Parathyroid adenoma (tissue), 2 donors: ENCODE measurements around the gene NKAIN2.

ENCODE experiments used
- H2AFZ ChIP-seq: fragments of 300-600 bp; sonication (generic); one replicate; pipeline ENCODE4 v1.7.0; 2017; ENCODE audit warnings: antibody characterized with exemption, mild to moderate bottlenecking
- H3K27ac ChIP-seq: fragments of 300-600 bp; sonication (generic); one replicate; pipeline ENCODE4 v1.7.0; 2017
- H3K27me3 ChIP-seq: fragments of 300-600 bp; sonication (generic); one replicate; pipeline ENCODE4 v1.7.0; 2017; ENCODE audit warnings: low read length; ENCODE audit not compliant: control insufficient read depth, insufficient read depth
- H3K36me3 ChIP-seq: fragments of 300-600 bp; sonication (generic); one replicate; pipeline ENCODE4 v1.7.0; 2017; ENCODE audit warnings: low read length; ENCODE audit not compliant: control insufficient read depth, insufficient read depth
- H3K4me1 ChIP-seq: fragments of 300-600 bp; sonication (generic); one replicate; pipeline ENCODE4 v1.7.0; 2017; ENCODE audit warnings: control low read depth
- H3K4me2 ChIP-seq: fragments of 300-600 bp; sonication (generic); one replicate; pipeline ENCODE4 v1.7.0; 2017; ENCODE audit warnings: low read length
- H3K4me3 ChIP-seq: fragments of 300-600 bp; sonication (generic); one replicate; pipeline ENCODE4 v1.7.0; 2017; ENCODE audit warnings: low read depth, low read length
- H3K79me2 ChIP-seq: fragments of 300-600 bp; sonication (generic); one replicate; pipeline ENCODE4 v1.7.0; 2017; ENCODE audit warnings: control low read depth
- H3K9ac ChIP-seq: fragments of 300-600 bp; sonication (generic); one replicate; pipeline ENCODE4 v1.7.0; 2017; ENCODE audit warnings: mild to moderate bottlenecking
- H3K9me3 ChIP-seq: fragments of 300-600 bp; sonication (generic); one replicate; pipeline ENCODE4 v1.7.0; 2017; ENCODE audit warnings: low read length; ENCODE audit not compliant: control insufficient read depth
- TF ChIP-seq, protein P1 (sequence below): fragments of 300-600 bp; sonication (generic); IDR thresholded peaks from one replicate; pipeline ENCODE4 v1.7.0; 2017; ENCODE audit warnings: antibody characterized with exemption, mild to moderate bottlenecking
- donor health status: primary hyperparathyroidism.

Gene NKAIN2

DNA sequence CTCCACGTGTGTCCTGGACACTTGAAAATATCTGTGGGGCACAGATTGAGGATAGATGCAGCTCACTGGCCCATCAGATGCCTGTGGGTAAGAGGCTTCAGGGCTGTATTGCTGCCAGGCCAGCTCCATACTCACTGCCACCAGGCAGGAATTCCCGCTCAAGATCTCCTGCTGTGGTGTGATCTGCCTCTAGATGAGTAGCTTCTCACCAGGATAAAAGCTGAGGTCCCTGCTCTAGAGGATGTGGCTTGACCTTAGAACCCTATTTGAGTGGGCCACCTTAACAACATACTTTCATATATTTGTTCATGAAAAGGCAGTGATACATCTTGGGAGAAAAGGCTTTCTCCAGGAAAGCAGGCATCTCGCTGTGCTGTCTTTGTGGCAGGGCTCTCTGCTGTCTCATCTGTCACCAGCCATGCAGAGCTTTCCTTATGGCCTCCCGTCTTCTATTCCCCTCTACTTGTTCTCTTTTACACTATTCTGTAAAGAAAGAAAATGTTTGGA lies 992.9 kb downstream of the NKAIN2 start:
- Histone ChIP-seq H3K27ac (no peak overlapping the region), H3K36me3 (no peaks in the 10 kb centered on the region)

DNA sequence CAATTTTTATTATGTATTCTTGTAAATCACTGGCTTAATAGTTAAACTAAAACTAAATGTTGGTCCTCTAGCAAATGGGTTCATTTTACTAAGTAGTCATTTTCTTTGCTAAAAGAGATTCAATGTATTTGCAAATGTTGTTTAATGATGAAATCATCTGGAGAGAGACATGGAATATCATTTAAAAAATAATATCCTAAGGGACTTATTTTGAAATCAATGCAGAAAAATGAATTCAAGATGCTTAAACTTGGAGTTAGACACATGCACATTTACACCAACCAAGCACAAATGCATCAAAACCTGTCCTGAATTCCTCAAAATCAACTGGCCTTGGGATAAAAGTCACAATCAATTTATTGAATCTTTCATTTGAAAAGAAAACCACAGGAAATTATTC lies 993.6 kb downstream of the NKAIN2 start:
- H3K27me3 ChIP-seq: no peaks in the 10 kb centered on the region

More for the DNA sequence above, 992.9 kb downstream of the NKAIN2 start:
- peaks cover 1% of the 10 kb centered on the region for H3K4me1 ChIP-seq
- H3K9me3 ChIP-seq: no peaks in the 10 kb centered on the region
- no peak overlapping the region for H3K4me3 ChIP-seq
- TF ChIP-seq, protein P1, sequence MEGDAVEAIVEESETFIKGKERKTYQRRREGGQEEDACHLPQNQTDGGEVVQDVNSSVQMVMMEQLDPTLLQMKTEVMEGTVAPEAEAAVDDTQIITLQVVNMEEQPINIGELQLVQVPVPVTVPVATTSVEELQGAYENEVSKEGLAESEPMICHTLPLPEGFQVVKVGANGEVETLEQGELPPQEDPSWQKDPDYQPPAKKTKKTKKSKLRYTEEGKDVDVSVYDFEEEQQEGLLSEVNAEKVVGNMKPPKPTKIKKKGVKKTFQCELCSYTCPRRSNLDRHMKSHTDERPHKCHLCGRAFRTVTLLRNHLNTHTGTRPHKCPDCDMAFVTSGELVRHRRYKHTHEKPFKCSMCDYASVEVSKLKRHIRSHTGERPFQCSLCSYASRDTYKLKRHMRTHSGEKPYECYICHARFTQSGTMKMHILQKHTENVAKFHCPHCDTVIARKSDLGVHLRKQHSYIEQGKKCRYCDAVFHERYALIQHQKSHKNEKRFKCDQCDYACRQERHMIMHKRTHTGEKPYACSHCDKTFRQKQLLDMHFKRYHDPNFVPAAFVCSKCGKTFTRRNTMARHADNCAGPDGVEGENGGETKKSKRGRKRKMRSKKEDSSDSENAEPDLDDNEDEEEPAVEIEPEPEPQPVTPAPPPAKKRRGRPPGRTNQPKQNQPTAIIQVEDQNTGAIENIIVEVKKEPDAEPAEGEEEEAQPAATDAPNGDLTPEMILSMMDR: no peak
- H3K27me3 ChIP-seq: no peaks in the 10 kb centered on the region
- H3K79me2 ChIP-seq: no peaks in the 10 kb centered on the region
- no peak overlapping the region for H3K9ac ChIP-seq
- no peak overlapping the region for H3K4me2 ChIP-seq
- no peak overlapping the region for H2AFZ ChIP-seq

DNA sequence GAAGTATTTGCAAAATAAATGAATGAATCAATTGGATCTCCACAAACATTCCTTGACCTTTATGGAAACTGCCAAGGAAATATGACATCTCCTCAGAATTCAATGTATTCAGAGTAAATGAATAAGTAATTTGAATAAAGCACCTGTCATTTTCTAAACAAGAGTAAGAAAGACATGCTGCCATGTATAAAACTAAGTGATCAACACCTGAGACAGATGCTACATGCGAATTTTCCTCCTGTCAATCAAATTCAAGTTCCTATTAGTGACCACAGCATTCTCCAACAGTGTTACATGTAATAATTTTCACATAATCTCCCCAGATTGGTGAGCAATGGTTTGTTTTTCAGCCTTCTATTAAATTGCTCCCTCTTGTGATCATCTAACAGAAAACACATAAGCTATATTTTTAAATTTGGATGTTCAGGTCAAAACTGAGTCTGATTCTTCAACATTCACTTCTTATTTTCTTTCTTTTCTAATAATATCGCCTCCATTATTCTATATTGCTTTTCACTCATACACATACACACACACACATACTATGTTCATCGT lies 995.4 kb downstream of the NKAIN2 start:
- Histone ChIP-seq H3K27me3 (no peaks in the 10 kb centered on the region), H3K4me2 (no peak overlapping the region)
- TF ChIP-seq, protein P1: no peak

More for the DNA sequence above, 993.6 kb downstream of the NKAIN2 start:
- H2AFZ ChIP-seq: no peak overlapping the region
- TF ChIP-seq, protein P1: no peak
- H3K9ac ChIP-seq: no peak overlapping the region
- H3K79me2 ChIP-seq: no peaks in the 10 kb centered on the region
- no peaks in the 10 kb centered on the region for H3K36me3 ChIP-seq
- H3K9me3 ChIP-seq: no peaks in the 10 kb centered on the region
- H3K4me2 ChIP-seq: no peak overlapping the region
- H3K27ac ChIP-seq: no peak overlapping the region
- peaks cover 3% of the 10 kb centered on the region for H3K4me1 ChIP-seq
- no peak overlapping the region for H3K4me3 ChIP-seq

DNA sequence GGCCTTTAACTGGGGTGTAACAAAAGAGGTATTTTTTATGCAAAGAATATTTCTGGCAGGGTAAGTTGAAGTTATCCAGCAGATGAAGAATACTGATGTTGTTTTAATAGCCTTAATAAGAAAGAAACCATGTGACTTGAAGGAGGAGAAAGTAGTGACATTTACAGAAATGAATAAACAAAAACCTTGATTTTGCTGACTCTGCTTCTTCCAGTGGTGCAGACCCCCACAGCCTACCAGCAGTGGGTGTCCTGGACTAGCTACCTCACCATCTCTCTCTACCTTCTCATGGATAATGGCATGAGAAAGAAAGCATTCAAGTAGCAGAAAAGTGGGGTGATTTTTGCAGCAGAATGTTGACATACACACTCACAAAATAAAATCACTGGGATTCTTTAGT lies 996.0 kb downstream of the NKAIN2 start:
- Histone ChIP-seq H3K4me3 (no peak overlapping the region), H3K4me2 (no peak overlapping the region), H3K9me3 (no peaks in the 10 kb centered on the region), H3K27ac (no peak overlapping the region), H3K79me2 (no peaks in the 10 kb centered on the region), H3K4me1 (peaks cover 3% of the 10 kb centered on the region), H3K9ac (no peak overlapping the region), H3K27me3 (no peaks in the 10 kb centered on the region), H3K36me3 (no peaks in the 10 kb centered on the region), H2AFZ (no peak overlapping the region)
- TF ChIP-seq, protein P1: no peak

More for the DNA sequence above, 995.4 kb downstream of the NKAIN2 start:
- H3K27ac ChIP-seq: no peak overlapping the region
- H2AFZ ChIP-seq: no peak overlapping the region
- no peaks in the 10 kb centered on the region for H3K9me3 ChIP-seq
- H3K4me1 ChIP-seq: peaks cover 3% of the 10 kb centered on the region
- H3K36me3 ChIP-seq: no peaks in the 10 kb centered on the region
- H3K9ac ChIP-seq: no peak overlapping the region
- no peaks in the 10 kb centered on the region for H3K79me2 ChIP-seq
- H3K4me3 ChIP-seq: no peak overlapping the region

DNA sequence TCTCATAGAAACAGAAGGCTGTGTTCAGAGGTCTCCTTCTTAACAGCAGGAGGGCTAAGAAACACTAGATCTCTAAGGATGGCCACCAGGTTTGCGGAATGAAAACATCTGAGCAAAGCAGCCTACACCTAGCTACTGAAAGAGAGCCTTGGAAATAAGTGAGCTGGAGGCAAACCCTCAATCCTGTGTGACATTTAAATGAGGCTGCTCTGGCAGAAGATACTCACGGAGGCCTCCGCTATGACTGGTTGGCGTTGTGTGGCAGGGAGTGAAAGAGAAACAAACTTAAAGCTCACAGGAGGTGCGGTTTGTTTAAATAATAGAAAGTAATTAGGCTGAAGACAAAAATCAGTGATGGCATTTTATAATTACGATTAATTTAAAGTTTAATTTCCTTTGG lies 996.6 kb downstream of the NKAIN2 start:
- H2AFZ ChIP-seq: no peak overlapping the region
- no peak overlapping the region for H3K4me2 ChIP-seq
- H3K27ac ChIP-seq: no peak overlapping the region
- H3K4me3 ChIP-seq: no peak overlapping the region
- no peaks in the 10 kb centered on the region for H3K9me3 ChIP-seq
- H3K79me2 ChIP-seq: no peaks in the 10 kb centered on the region
- peaks cover 3% of the 10 kb centered on the region for H3K4me1 ChIP-seq
- TF ChIP-seq, protein P1: no peak
- H3K9ac ChIP-seq: no peak overlapping the region
- no peaks in the 10 kb centered on the region for H3K36me3 ChIP-seq
- H3K27me3 ChIP-seq: no peaks in the 10 kb centered on the region
